GM10248 (cell line): ENCODE data around the gene ZNF384.
A peak's percentile ranks its signal among the peaks of the same experiment; 100 is the strongest.

Source experiments
- CTCF ChIA-PET: fragments of 300-600 bp; sonication (Branson Sonifier 250); formaldehyde crosslinking; extraction: SDS; loops from one replicate; lab custom pipeline; 2021; ENCODE audit warnings: antibody characterized with exemption; lab: Yijun Ruan, JAX
- POLR2A ChIA-PET: fragments of 350-650 bp; sonication (Branson Sonifier 250); formaldehyde crosslinking; extraction: SDS; loops from one replicate; lab custom pipeline; 2020; ENCODE audit warnings: antibody characterized with exemption; lab: Yijun Ruan, JAX
- DNase-seq: peaks from one replicate; pipeline ENCODE4 v3.0.0; 2012; ENCODE audit errors: extremely low spot score
- TF ChIP-seq, protein P1 (sequence below): IDR thresholded peaks from 2 replicates; pipeline ENCODE4 v1.5.1; 2012; ENCODE audit warnings: mild to moderate bottlenecking, low read depth; ENCODE audit errors: extremely low read depth, missing control alignments, control extremely low read depth

Gene ZNF384

GRCh38 chr12:6640497-6640896 lies 48.7 kb downstream of the ZNF384 start:
- ChIA-PET CTCF (interaction anchor here (1.0 to 1.9 kb wide), 5 partner anchors 19 to 113 kb away, joined by 3 to 5 read pairs (median 3); partner anchors contain the start of gene MLF2), POLR2A (interaction anchor here (1.4 kb wide), 1 partner anchor 9 kb away, joined by 3 read pairs; no protein-coding TSS in a partner anchor)
- no peak for DNase-seq
- TF ChIP-seq, protein P1, sequence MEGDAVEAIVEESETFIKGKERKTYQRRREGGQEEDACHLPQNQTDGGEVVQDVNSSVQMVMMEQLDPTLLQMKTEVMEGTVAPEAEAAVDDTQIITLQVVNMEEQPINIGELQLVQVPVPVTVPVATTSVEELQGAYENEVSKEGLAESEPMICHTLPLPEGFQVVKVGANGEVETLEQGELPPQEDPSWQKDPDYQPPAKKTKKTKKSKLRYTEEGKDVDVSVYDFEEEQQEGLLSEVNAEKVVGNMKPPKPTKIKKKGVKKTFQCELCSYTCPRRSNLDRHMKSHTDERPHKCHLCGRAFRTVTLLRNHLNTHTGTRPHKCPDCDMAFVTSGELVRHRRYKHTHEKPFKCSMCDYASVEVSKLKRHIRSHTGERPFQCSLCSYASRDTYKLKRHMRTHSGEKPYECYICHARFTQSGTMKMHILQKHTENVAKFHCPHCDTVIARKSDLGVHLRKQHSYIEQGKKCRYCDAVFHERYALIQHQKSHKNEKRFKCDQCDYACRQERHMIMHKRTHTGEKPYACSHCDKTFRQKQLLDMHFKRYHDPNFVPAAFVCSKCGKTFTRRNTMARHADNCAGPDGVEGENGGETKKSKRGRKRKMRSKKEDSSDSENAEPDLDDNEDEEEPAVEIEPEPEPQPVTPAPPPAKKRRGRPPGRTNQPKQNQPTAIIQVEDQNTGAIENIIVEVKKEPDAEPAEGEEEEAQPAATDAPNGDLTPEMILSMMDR: no peak

DNA sequence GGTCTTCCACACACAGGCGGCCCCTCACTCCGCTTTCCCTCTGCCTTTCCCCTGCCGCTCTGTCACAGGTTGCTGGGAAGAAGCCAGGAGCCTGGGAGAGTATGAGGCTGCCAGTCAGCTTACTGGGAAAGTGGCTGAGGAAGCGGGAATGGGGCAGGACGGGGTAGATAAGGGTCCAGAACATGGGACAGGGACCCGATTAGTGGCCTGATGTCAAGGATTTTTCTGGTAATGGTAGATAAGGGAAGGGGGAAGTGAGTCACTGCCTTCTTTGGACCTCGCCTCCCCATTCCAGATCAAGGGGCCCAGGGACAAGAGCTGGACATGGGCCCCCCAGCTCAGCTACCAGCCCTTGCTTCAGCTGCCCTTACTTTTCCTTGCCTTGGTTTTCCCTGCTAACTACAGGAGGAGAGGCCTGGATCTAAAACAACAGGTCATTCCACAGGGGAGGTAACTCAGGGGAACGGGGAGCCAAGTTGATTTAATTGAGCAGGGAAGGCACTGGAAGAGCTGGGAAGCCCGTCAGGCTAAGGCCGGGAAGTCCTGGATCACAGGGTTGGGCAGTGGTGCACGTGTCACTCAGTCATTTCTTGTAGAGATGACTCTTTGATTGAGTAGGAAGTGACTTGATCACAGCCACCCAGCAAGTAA lies 49.9 kb downstream of the ZNF384 start:
- CTCF ChIA-PET: interaction anchor here (1.0 to 1.9 kb wide), 2 partner anchors 21 to 114 kb away, joined by 3 to 5 read pairs; partner anchors contain the start of gene MLF2
- TF ChIP-seq, protein P1: no peak
- POLR2A ChIA-PET: interaction anchor here (1.4 kb wide), 1 partner anchor 7 kb away, joined by 3 read pairs; no protein-coding TSS in a partner anchor
- no peak for DNase-seq

GRCh38 chr12:6638305-6638704 lies 50.9 kb downstream of the ZNF384 start:
- POLR2A ChIA-PET: no interaction called here
- DNase-seq: no peak
- TF ChIP-seq, protein P1: no peak
- CTCF ChIA-PET: no interaction called here

DNA sequence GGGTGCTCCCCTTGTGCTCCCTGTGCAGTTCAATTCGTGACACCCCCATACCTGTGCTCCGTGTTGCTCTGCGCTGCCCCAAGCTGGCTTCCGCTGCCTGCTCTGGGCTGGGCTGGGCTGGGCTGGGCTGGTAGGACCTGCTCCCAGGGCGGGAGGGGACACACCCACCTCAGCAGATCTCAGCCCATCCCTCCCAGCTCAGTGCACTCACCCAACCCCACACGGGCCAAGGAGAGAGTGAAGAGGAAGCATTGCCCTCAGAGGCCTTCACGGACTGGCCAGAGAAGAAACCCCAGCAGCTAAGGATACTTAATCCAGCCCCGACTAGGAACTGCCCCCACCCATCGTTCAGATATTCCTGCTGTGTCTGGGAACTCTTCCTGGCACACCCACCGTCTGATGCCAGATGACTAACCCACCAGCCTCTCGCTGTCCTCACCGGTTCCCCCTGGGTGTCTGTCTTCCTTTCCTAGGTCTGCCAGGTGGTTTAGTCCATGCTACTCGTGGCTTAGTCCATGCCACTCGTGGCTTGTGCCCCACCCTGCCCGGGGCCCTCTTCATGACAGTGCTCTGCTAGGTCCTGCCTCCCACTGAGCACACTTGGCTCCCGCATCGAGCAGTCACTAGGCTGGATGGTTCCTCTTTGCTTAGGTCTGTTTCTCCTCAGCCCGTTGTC lies 53.2 kb downstream of the ZNF384 start, which contains the start of gene LPAR5:
Gene LPAR5, minus strand, starts transcription at position 104 of the 676 bp plus-strand sequence. CDS start 14,711 bp downstream, outside the sequence.
- DNase-seq: peak; percentile 70
- ChIA-PET POLR2A (interaction anchor here (0.8 to 2.1 kb wide), 6 partner anchors 8 to 317 kb away, joined by 3 to 6 read pairs (median 4); partner anchors contain the start of genes GAPDH and ZNF384), CTCF (interaction anchor here (0.7 to 7.5 kb wide), 14 partner anchors 8 to 189 kb away, joined by 3 to 57 read pairs (median 4); no protein-coding TSS in a partner anchor)
- TF ChIP-seq, protein P1: no peak

DNA sequence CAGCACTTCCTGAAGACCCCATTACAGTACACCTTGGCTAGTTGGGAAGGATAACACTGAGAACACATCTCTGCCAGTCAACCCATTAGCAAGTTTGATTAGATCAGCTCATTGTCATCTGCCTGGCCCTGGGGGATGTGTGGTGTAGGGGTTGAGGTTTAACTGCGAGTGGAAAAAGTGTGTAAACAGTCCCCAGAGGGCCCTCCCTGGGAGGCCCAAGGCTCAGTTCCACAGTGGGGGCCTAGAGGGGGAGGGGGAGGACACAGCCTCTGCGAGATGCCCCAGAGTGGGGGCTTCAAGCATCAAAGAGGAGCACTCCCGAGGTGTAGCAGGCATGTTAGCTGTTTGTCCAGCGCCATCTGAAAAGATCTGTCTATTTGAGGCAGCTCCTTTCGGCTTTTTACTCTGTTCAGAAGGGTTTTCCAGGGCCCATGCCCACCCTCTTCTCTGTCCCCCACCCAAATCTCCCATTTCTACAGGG lies 53.8 kb downstream of the ZNF384 start:
- ChIA-PET POLR2A (interaction anchor here (0.5 to 2.1 kb wide), 8 partner anchors 8 to 318 kb away, joined by 3 to 7 read pairs (median 5); partner anchors contain the start of genes GAPDH and ZNF384), CTCF (interaction anchor here (0.7 to 7.5 kb wide), 15 partner anchors 9 to 189 kb away, joined by 3 to 57 read pairs (median 3); no protein-coding TSS in a partner anchor)
- DNase-seq: peak; percentile 71
- TF ChIP-seq, protein P1: no peak
